PC-9 (cell line): ENCODE data around the gene RAPGEF6. TPM values are rescaled to one million over a fixed set of nuclear protein-coding genes. Genes with fewer than 3 reads are reported as not detected.

ENCODE experiments used
- BruUV-seq: library from RNA; stranded (reverse); fragments of 400-500 nt; replicated peaks from 2 replicates; lab custom pipeline; 2021; lab: Mats Ljungman, UMichigan
- CTCF ChIA-PET: fragments of 300-600 bp; sonication (Branson Sonifier 250); formaldehyde crosslinking; loops from one replicate; lab custom pipeline; 2022; ENCODE audit warnings: antibody characterized with exemption; lab: Charles Lee
- POLR2A ChIA-PET: fragments of 300-600 bp; sonication (Branson Sonifier 250); formaldehyde crosslinking; loops from one replicate; lab custom pipeline; 2022; ENCODE audit warnings: antibody characterized with exemption; ENCODE audit not compliant: unreplicated experiment; lab: Charles Lee
- DNase-seq, 2 experiments: peaks; one replicate each; pipeline versions ENCODE4 v3.0.0 to v3.0.0-alpha.2; 2015 to 2022; ENCODE audit warnings: mixed read lengths in 1 of 2
- H2AFZ ChIP-seq: fragments of 200-600 bp; sonication (generic); 2 replicates; pipeline ENCODE4 v1.8.1; 2017; ENCODE audit warnings: antibody characterized with exemption
- H3F3A ChIP-seq: fragments of 200-600 bp; sonication (generic); 2 replicates; pipeline ENCODE4 v1.8.1; 2017; ENCODE audit warnings: antibody characterized with exemption, mild to moderate bottlenecking, low read depth; ENCODE audit not compliant: insufficient read depth
- H3K27ac ChIP-seq: fragments of 200-600 bp; sonication (generic); 2 replicates; pipeline ENCODE4 v1.6.1; 2016; ENCODE audit warnings: mixed run types
- H3K27me3 ChIP-seq: fragments of 200-600 bp; sonication (generic); 2 replicates; pipeline ENCODE4 v1.6.1; 2016; ENCODE audit warnings: low read depth, mixed run types; ENCODE audit not compliant: insufficient read depth
- H3K36me3 ChIP-seq: fragments of 200-600 bp; sonication (generic); 2 replicates; pipeline ENCODE4 v1.6.1; 2016; ENCODE audit warnings: low read depth, mixed run types
- H3K4me1 ChIP-seq: fragments of 200-600 bp; sonication (generic); replicated peaks from 2 replicates; pipeline ENCODE4 v1.6.1; 2016; ENCODE audit warnings: mixed run types; ENCODE audit not compliant: insufficient read depth
- H3K4me2 ChIP-seq: fragments of 200-600 bp; sonication (generic); 2 replicates; pipeline ENCODE4 v1.6.1; 2017; ENCODE audit warnings: mixed run types
- H3K4me3 ChIP-seq: fragments of 200-600 bp; sonication (generic); 2 replicates; pipeline ENCODE4 v1.6.1; 2016; ENCODE audit warnings: mixed run types
- H3K79me2 ChIP-seq: fragments of 200-600 bp; sonication (generic); 2 replicates; pipeline ENCODE4 v1.6.1; 2017; ENCODE audit warnings: low read depth, mixed run types
- H3K9me2 ChIP-seq: fragments of 200-600 bp; sonication (generic); 2 replicates; pipeline ENCODE4 v1.8.1; 2017; ENCODE audit warnings: mild to moderate bottlenecking; ENCODE audit not compliant: insufficient read depth
- H3K9me3 ChIP-seq: fragments of 200-600 bp; sonication (generic); 2 replicates; pipeline ENCODE4 v1.8.1; 2016; ENCODE audit warnings: low read depth; ENCODE audit not compliant: insufficient read depth
- H4K20me1 ChIP-seq: fragments of 200-600 bp; sonication (generic); 2 replicates; pipeline ENCODE4 v1.8.1; 2017; ENCODE audit not compliant: insufficient read depth
- CTCF ChIP-seq: fragments of 200-600 bp; sonication (generic); conservative IDR thresholded peaks from 2 replicates; pipeline ENCODE4 v1.6.1; 2017; ENCODE audit warnings: mixed run types, antibody characterized with exemption, mild to moderate bottlenecking, moderate library complexity
- EZH2 ChIP-seq: fragments of 200-600 bp; sonication (generic); IDR thresholded peaks from 2 replicates; pipeline ENCODE4 v1.8.0; 2017; ENCODE audit warnings: antibody characterized with exemption, low read depth
- intact Hi-C: fragments of 100-400 bp; cut with micrococcal nuclease; formaldehyde crosslinking; loops from one replicate; pipeline ENCODE4 v1.10.0; 2022; ENCODE audit not compliant: unreplicated experiment
- total RNA-seq: library from RNA; stranded (reverse); gene quantifications from 2 replicates; pipeline ENCODE4 v1.2.3, GENCODE V29; 2021

The RAPGEF6 gene
- total RNA-seq, 1 experiment from 2014 or later = 17.1 TPM

- H4K20me1 ChIP-seq = peaks cover 18% of the 10 kb centered on the region
- H3K9me3 ChIP-seq = no peaks in the 10 kb centered on the region
- intact Hi-C loops = loop anchor here (2.0 kb wide), 1 partner anchor 24 kb away; the partner anchor contains the start of gene RAPGEF6
- ChIA-PET POLR2A (no interaction called here), CTCF (no interaction called here)
- H3K4me1 ChIP-seq = peaks cover 12% of the 10 kb centered on the region; the same call in 1 of the 2 replicates
- H3K9me2 ChIP-seq = no peaks in the 10 kb centered on the region
- no peaks in the 10 kb centered on the region; the same call in 1 of the 2 replicates for H3F3A ChIP-seq
- no peaks in the 10 kb centered on the region for H3K36me3 ChIP-seq
- no peak overlapping the region for H3K27ac ChIP-seq
- no peaks in the 10 kb centered on the region for H3K27me3 ChIP-seq
- peaks cover 97% of the 10 kb centered on the region for H3K79me2 ChIP-seq
- no peak overlapping the region for H2AFZ ChIP-seq
- DNase-seq = no peak
- H3K4me2 ChIP-seq = no peak overlapping the region
- TF ChIP-seq EZH2 (no peak), CTCF (no peak)
- BruUV-seq = no TSS peak
- no peak overlapping the region for H3K4me3 ChIP-seq
Observed at GRCh38 chr5:131611064-131611381, 24.0 kb downstream of the RAPGEF6 start.

GRCh38 chr5:131610198-131611063 is 24.6 kb downstream of the RAPGEF6 start:
- H3K27ac ChIP-seq = no peak overlapping the region
- H4K20me1 ChIP-seq = peaks cover 18% of the 10 kb centered on the region
- TF ChIP-seq EZH2 (no peak), CTCF (no peak)
- intact Hi-C loops = loop anchor here (2.0 kb wide), 1 partner anchor 24 kb away; the partner anchor contains the start of gene RAPGEF6
- H2AFZ ChIP-seq = no peak overlapping the region
- no peaks in the 10 kb centered on the region for H3K27me3 ChIP-seq
- H3K79me2 ChIP-seq = peaks cover 92% of the 10 kb centered on the region
- H3K9me2 ChIP-seq = no peaks in the 10 kb centered on the region
- POLR2A ChIA-PET = no interaction called here
- H3K4me3 ChIP-seq = no peak overlapping the region
- H3K36me3 ChIP-seq = no peaks in the 10 kb centered on the region
- CTCF ChIA-PET = no interaction called here
- H3K4me1 ChIP-seq = peaks cover 11% of the 10 kb centered on the region; the same call in 1 of the 2 replicates
- peak; percentile 18 to 70 for DNase-seq
- H3F3A ChIP-seq = no peaks in the 10 kb centered on the region; the same call in 1 of the 2 replicates
- H3K4me2 ChIP-seq = no peak overlapping the region
- no peaks in the 10 kb centered on the region for H3K9me3 ChIP-seq
- no TSS peak for BruUV-seq

- Histone ChIP-seq H3K79me2 (peaks cover 89% of the 10 kb centered on the region), H3K4me3 (no peak overlapping the region), H3K27ac (no peak overlapping the region), H3K27me3 (no peaks in the 10 kb centered on the region), H3K9me2 (no peaks in the 10 kb centered on the region), H3F3A (no peaks in the 10 kb centered on the region; the same call in 1 of the 2 replicates), H3K4me2 (no peak overlapping the region), H2AFZ (no peak overlapping the region), H3K36me3 (no peaks in the 10 kb centered on the region), H4K20me1 (peaks cover 18% of the 10 kb centered on the region), H3K4me1 (peaks cover 4% of the 10 kb centered on the region; the same call in 1 of the 2 replicates), H3K9me3 (no peaks in the 10 kb centered on the region)
- no TSS peak for BruUV-seq
- CTCF ChIA-PET = no interaction called here
- no peak for TF ChIP-seq EZH2
- no peak for TF ChIP-seq CTCF
- POLR2A ChIA-PET = no interaction called here
- DNase-seq = no peak
- intact Hi-C loops = loop anchor here (2.0 kb wide), 1 partner anchor 25 kb away; the partner anchor contains the start of gene RAPGEF6
Observed at GRCh38 chr5:131609774-131610173, 25.3 kb downstream of the RAPGEF6 start.
